ENCODE measurements around the gene UBC.

DNA sequence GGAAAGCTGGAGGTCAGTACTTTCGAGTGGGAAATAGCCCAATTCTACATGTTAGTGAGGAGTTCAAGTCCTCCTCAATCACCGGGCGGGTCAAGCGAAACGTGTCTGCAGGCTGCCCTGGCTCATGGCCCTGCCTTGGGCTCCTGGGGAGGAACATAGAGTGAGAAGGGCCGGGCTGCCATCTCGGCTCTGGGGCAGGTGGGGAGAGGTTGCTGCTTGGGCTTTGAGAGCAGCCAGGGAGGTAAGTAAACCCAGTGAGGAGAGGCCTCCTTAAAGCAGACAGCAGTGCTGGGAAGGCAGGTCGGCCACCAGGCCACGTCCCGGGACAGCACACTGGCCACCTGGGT lies 32.0 kb upstream of the UBC start:
- no peak for TF ChIP-seq POLR2A (IDR thresholded peaks at IDR 0.05; ENCODE audit: low read depth, low read length)
- no peak for TF ChIP-seq TAF1 (IDR thresholded peaks at IDR 0.05; ENCODE audit: borderline replicate concordance, low read depth, low read length)
